ENCODE results near the gene TRAPPC2L. TPM values are rescaled to one million over a fixed set of nuclear protein-coding genes. Genes with fewer than 3 reads are reported as not detected.

TRAPPC2L gene
- total RNA-seq, 1 donor from 2014 or later, result 59.1 TPM

DNA sequence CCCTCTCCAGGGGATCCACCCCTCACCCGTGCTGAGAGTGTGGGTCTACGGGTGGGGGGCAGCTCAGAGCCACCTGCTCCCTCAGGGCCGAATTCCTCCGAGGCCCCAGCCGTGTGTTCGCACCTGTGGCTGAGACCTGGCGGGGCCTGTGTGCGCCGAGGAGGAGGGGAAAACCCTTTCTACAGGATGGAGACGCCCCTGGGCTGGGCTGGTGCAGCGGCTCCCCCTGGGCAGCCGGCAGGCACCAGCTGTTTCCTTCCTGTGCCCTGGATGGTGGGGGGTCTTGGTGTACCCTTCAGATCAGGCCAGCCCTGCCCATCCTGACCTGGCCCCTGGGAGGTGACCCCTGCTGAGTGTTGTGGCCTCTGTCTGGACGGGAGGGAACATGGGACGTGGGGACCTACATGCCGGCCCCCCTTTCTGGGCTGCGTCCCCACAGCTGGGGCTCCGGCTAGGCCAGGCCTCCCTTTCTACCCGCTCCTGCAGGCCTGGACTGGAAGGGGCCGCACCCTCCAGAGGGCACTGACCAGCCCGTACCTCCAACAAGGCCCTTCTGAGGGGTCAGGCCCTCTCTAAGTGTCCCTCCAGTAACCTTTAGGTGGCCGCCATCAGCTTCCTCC, 37.9 kb downstream of the TRAPPC2L start:
- H3K4me3 Mint-ChIP-seq (ENCODE audit: unreplicated experiment), result no peak overlapping the region

DNA sequence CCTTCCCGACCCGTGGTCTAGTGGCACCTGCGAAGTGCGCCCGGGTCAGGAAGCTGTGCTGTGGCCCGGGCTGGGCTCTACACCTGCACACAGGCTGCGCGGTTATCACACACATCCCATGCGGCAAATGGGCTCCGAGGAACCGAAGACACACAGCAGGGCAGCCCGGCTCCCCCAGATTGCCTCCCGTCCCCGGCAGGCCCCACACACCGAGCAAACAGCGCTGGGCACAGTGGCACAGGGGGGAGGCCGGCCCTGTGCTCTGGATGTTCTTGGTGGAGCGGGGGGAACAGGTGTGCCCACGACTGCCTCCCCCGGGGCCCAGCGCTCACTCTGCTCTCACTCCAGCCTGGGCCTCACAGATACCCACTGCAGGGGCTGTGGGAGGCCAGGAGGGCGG, 38.4 kb downstream of the TRAPPC2L start:
- DNase-seq (ENCODE audit: low read depth), result no peak
- no peak overlapping the region for H3K27ac Mint-ChIP-seq (ENCODE audit: unreplicated experiment)

More for the DNA sequence above, 37.9 kb downstream of the TRAPPC2L start:
- Histone ChIP-seq H4K20me1 (ENCODE audit: insufficient read depth, low read length) (no peaks in the 10 kb centered on the region), H3K4me2 (ENCODE audit: low read length) (no peak overlapping the region), H3K36me3 (ENCODE audit: insufficient read depth, low read length) (no peaks in the 10 kb centered on the region), H3K27ac (ENCODE audit: low read depth, low read length) (no peak overlapping the region), H3K27me3 (ENCODE audit: insufficient read depth, low read length) (no peaks in the 10 kb centered on the region), H3K4me1 (ENCODE audit: insufficient read depth, low read length) (no peaks in the 10 kb centered on the region), H3K9ac (ENCODE audit: low read length) (no peak overlapping the region), H3K79me2 (ENCODE audit: insufficient read depth, low read length) (no peaks in the 10 kb centered on the region), H2AFZ (ENCODE audit: low read depth, low read length) (no peak overlapping the region), H3K9me3 (ENCODE audit: insufficient read depth, low read depth, low read length) (no peaks in the 10 kb centered on the region), H3K4me3 (ENCODE audit: insufficient read depth, low read depth, low read length) (no peak overlapping the region)
- H3K27ac Mint-ChIP-seq (ENCODE audit: unreplicated experiment), result no peak overlapping the region
- H3K4me1 Mint-ChIP-seq (ENCODE audit: low read depth, unreplicated experiment), result no peaks in the 10 kb centered on the region
- DNase-seq (ENCODE audit: low read depth), result no peak
- peaks cover 10% of the 10 kb centered on the region for H3K9me3 Mint-ChIP-seq (ENCODE audit: unreplicated experiment)
- H3K27me3 Mint-ChIP-seq (ENCODE audit: low read depth, unreplicated experiment), result peaks cover 26% of the 10 kb centered on the region
- FAIRE-seq, result no peak
- TF ChIP-seq, protein P1, sequence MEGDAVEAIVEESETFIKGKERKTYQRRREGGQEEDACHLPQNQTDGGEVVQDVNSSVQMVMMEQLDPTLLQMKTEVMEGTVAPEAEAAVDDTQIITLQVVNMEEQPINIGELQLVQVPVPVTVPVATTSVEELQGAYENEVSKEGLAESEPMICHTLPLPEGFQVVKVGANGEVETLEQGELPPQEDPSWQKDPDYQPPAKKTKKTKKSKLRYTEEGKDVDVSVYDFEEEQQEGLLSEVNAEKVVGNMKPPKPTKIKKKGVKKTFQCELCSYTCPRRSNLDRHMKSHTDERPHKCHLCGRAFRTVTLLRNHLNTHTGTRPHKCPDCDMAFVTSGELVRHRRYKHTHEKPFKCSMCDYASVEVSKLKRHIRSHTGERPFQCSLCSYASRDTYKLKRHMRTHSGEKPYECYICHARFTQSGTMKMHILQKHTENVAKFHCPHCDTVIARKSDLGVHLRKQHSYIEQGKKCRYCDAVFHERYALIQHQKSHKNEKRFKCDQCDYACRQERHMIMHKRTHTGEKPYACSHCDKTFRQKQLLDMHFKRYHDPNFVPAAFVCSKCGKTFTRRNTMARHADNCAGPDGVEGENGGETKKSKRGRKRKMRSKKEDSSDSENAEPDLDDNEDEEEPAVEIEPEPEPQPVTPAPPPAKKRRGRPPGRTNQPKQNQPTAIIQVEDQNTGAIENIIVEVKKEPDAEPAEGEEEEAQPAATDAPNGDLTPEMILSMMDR (IDR thresholded peaks at IDR 0.05; ENCODE audit: insufficient read depth, low read depth, low read length), result no peak
- no peak for TF ChIP-seq EZH2 (IDR thresholded peaks at IDR 0.05; ENCODE audit: insufficient read depth, low read length)
- H3K36me3 Mint-ChIP-seq (ENCODE audit: low read depth, unreplicated experiment), result peaks cover 3% of the 10 kb centered on the region

More for the DNA sequence above, 38.4 kb downstream of the TRAPPC2L start:
- no peaks in the 10 kb centered on the region for H3K4me1 Mint-ChIP-seq (ENCODE audit: low read depth, unreplicated experiment)
- Histone ChIP-seq H3K36me3 (ENCODE audit: insufficient read depth, low read length) (no peaks in the 10 kb centered on the region), H3K27ac (ENCODE audit: low read depth, low read length) (no peak overlapping the region), H3K4me3 (ENCODE audit: insufficient read depth, low read depth, low read length) (no peak overlapping the region), H4K20me1 (ENCODE audit: insufficient read depth, low read length) (no peaks in the 10 kb centered on the region), H3K79me2 (ENCODE audit: insufficient read depth, low read length) (no peaks in the 10 kb centered on the region), H3K4me1 (ENCODE audit: insufficient read depth, low read length) (no peaks in the 10 kb centered on the region), H2AFZ (ENCODE audit: low read depth, low read length) (no peak overlapping the region), H3K4me2 (ENCODE audit: low read length) (no peak overlapping the region), H3K27me3 (ENCODE audit: insufficient read depth, low read length) (no peaks in the 10 kb centered on the region), H3K9ac (ENCODE audit: low read length) (no peak overlapping the region), H3K9me3 (ENCODE audit: insufficient read depth, low read depth, low read length) (no peaks in the 10 kb centered on the region)
- TF ChIP-seq, protein P1 (IDR thresholded peaks at IDR 0.05; ENCODE audit: insufficient read depth, low read depth, low read length), result no peak
- no peak for TF ChIP-seq EZH2 (IDR thresholded peaks at IDR 0.05; ENCODE audit: insufficient read depth, low read length)
- no peak overlapping the region for H3K4me3 Mint-ChIP-seq (ENCODE audit: unreplicated experiment)
- peaks cover 3% of the 10 kb centered on the region for H3K36me3 Mint-ChIP-seq (ENCODE audit: low read depth, unreplicated experiment)
- FAIRE-seq, result no peak
- peaks cover 30% of the 10 kb centered on the region for H3K27me3 Mint-ChIP-seq (ENCODE audit: low read depth, unreplicated experiment)
- peaks cover 7% of the 10 kb centered on the region for H3K9me3 Mint-ChIP-seq (ENCODE audit: unreplicated experiment)
